Measurements from ENCODE around the gene CFAP92. TPM values are rescaled to one million over a fixed set of nuclear protein-coding genes. Genes with fewer than 3 reads are reported as not detected.

The CFAP92 gene
- total RNA-seq, 1 experiment from 2014 or later = 0.16 TPM

DNA sequence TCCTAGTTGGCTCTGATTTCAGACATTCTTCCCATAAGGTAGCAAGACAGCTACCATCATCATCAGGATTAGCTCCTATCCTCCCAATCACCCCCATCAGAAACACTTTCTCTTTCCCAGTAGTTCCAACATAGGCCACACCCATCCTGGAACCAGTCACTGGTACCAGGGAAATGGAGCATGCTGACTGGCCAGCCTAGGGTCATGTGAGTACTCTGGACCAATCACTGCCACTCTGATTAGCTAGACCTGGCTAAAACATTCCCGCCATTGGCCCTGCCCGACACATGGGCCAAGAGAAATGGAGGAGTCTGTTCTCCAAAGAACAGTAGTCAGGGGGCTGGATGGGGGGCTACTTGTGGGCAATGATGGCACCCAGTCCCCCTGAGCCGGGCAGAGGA, 19.6 kb upstream of the CFAP92 start:
- DNase-seq (ENCODE audit: unreplicated experiment) = no peak

DNA sequence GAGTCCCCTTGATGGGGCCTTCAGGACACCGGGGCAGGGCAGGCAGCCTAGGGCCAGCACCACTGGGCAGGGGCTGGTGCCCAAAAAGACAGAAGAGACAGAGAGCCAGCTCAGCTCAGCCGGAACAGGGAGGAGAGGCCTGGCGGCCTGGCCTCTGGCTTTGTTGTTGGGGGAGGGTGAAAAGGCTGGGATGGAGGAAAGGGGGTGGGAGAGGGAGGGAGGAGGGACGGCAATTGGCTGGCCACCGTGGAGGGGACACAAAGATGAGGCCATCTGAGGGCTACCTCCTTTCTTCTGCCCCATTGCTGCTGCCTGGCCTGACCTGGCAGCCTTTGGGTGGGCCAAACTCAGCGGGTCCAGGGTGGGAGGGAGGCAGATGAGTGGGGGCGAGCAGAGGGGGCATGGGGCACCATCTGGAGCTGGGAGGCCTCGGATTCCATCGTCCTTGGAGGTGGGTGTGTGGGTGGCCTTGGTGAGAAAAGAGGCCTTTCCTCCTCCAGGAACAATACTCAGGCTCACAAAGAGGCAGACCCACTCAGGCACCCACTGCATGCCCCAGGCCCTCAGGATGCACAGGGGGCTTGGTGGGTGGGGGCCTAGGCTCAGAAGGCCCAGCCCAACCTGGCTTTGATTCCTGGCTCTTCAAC, 16.6 kb upstream of the CFAP92 start:
- ChIA-PET POLR2A (interaction anchor here (0.6 kb wide), 1 partner anchor 30 kb away, joined by 3 read pairs; no protein-coding TSS in a partner anchor), CTCF (interaction anchor here (1.1 kb wide), 1 partner anchor 41 kb away, joined by 3 read pairs; no protein-coding TSS in a partner anchor)
- Mint-ChIP-seq H3K4me1 (ENCODE audit: insufficient read depth, unreplicated experiment) (no peaks in the 10 kb centered on the region), H3K27me3 (ENCODE audit: insufficient read depth, unreplicated experiment) (peaks cover 11% of the 10 kb centered on the region), H3K36me3 (ENCODE audit: insufficient read depth, unreplicated experiment) (no peaks in the 10 kb centered on the region), H3K27ac (ENCODE audit: low read depth, unreplicated experiment) (no peak overlapping the region), H3K4me3 (ENCODE audit: unreplicated experiment) (no peak overlapping the region), H3K9me3 (ENCODE audit: unreplicated experiment) (no peaks in the 10 kb centered on the region)
- no peak for DNase-seq (ENCODE audit: unreplicated experiment)
- BruUV-seq (replicated peaks) = no TSS peak
- TF ChIP-seq, protein P1, sequence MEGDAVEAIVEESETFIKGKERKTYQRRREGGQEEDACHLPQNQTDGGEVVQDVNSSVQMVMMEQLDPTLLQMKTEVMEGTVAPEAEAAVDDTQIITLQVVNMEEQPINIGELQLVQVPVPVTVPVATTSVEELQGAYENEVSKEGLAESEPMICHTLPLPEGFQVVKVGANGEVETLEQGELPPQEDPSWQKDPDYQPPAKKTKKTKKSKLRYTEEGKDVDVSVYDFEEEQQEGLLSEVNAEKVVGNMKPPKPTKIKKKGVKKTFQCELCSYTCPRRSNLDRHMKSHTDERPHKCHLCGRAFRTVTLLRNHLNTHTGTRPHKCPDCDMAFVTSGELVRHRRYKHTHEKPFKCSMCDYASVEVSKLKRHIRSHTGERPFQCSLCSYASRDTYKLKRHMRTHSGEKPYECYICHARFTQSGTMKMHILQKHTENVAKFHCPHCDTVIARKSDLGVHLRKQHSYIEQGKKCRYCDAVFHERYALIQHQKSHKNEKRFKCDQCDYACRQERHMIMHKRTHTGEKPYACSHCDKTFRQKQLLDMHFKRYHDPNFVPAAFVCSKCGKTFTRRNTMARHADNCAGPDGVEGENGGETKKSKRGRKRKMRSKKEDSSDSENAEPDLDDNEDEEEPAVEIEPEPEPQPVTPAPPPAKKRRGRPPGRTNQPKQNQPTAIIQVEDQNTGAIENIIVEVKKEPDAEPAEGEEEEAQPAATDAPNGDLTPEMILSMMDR (IDR thresholded peaks at IDR 0.05; ENCODE audit: unreplicated experiment) = no peak
- intact Hi-C loops (cut with micrococcal nuclease) = no loop called here

More for the DNA sequence above, 19.6 kb upstream of the CFAP92 start:
- H3K4me3 Mint-ChIP-seq (ENCODE audit: unreplicated experiment) = no peak overlapping the region
- H3K27me3 Mint-ChIP-seq (ENCODE audit: insufficient read depth, unreplicated experiment) = no peaks in the 10 kb centered on the region
- no peak overlapping the region for H3K27ac Mint-ChIP-seq (ENCODE audit: low read depth, unreplicated experiment)
- no peaks in the 10 kb centered on the region for H3K4me1 Mint-ChIP-seq (ENCODE audit: insufficient read depth, unreplicated experiment)
- ChIA-PET CTCF (interaction anchor here (0.7 to 1.1 kb wide), 2 partner anchors 106 to 774 kb away, joined by 3 to 4 read pairs; no protein-coding TSS in a partner anchor), POLR2A (no interaction called here)
- TF ChIP-seq, protein P1 (IDR thresholded peaks at IDR 0.05; ENCODE audit: unreplicated experiment) = no peak
- no peaks in the 10 kb centered on the region for H3K9me3 Mint-ChIP-seq (ENCODE audit: unreplicated experiment)
- intact Hi-C loops (cut with micrococcal nuclease) = no loop called here
- no peaks in the 10 kb centered on the region for H3K36me3 Mint-ChIP-seq (ENCODE audit: insufficient read depth, unreplicated experiment)
- no TSS peak for BruUV-seq (replicated peaks)

DNA sequence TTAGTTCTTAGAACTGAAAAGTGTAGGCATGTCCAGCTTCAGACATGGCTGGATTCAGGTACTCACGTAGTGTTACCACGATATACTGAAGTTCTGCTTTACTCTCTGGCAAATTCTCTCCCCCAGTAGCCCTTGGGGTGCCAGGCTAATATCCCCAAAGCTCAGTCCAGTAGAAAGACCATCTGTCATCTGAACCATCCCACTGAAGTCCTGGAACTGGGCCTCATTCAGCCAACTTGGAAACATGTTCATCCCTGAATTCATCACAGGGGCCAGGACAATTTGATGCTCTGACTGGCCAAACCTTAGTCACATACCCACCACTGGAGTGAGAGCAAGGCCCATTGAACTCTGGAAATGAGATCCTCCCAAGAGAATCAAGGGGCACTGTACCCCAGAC, 15.4 kb upstream of the CFAP92 start:
- DNase-seq (ENCODE audit: unreplicated experiment) = no peak
- H3K9me3 Mint-ChIP-seq (ENCODE audit: unreplicated experiment) = no peaks in the 10 kb centered on the region
- no peak overlapping the region for H3K4me3 Mint-ChIP-seq (ENCODE audit: unreplicated experiment)
- BruUV-seq (replicated peaks) = no TSS peak
- no peaks in the 10 kb centered on the region for H3K4me1 Mint-ChIP-seq (ENCODE audit: insufficient read depth, unreplicated experiment)
- H3K27me3 Mint-ChIP-seq (ENCODE audit: insufficient read depth, unreplicated experiment) = peaks cover 20% of the 10 kb centered on the region
- POLR2A ChIA-PET = no interaction called here
- CTCF ChIA-PET = interaction anchor here (0.6 to 2.0 kb wide), 5 partner anchors 11 to 39 kb away, joined by 3 to 5 read pairs (median 4); no protein-coding TSS in a partner anchor
- H3K36me3 Mint-ChIP-seq (ENCODE audit: insufficient read depth, unreplicated experiment) = no peaks in the 10 kb centered on the region
- intact Hi-C loops (cut with micrococcal nuclease) = no loop called here
- H3K27ac Mint-ChIP-seq (ENCODE audit: low read depth, unreplicated experiment) = no peak overlapping the region
- TF ChIP-seq, protein P1 (IDR thresholded peaks at IDR 0.05; ENCODE audit: unreplicated experiment) = no peak

GRCh38 chr3:129007792-129008191, 13.9 kb upstream of the CFAP92 start:
- CTCF ChIA-PET = interaction anchor here (0.6 to 2.0 kb wide), 3 partner anchors 9 to 327 kb away, joined by 3 to 5 read pairs (median 5); no protein-coding TSS in a partner anchor
- no peaks in the 10 kb centered on the region for H3K9me3 Mint-ChIP-seq (ENCODE audit: unreplicated experiment)
- no TSS peak for BruUV-seq (replicated peaks)
- H3K4me1 Mint-ChIP-seq (ENCODE audit: insufficient read depth, unreplicated experiment) = no peaks in the 10 kb centered on the region
- POLR2A ChIA-PET = no interaction called here
- intact Hi-C loops (cut with micrococcal nuclease) = no loop called here
- H3K36me3 Mint-ChIP-seq (ENCODE audit: insufficient read depth, unreplicated experiment) = no peaks in the 10 kb centered on the region
- peaks cover 35% of the 10 kb centered on the region for H3K27me3 Mint-ChIP-seq (ENCODE audit: insufficient read depth, unreplicated experiment)
- no peak overlapping the region for H3K27ac Mint-ChIP-seq (ENCODE audit: low read depth, unreplicated experiment)
- DNase-seq (ENCODE audit: unreplicated experiment) = no peak
- no peak overlapping the region for H3K4me3 Mint-ChIP-seq (ENCODE audit: unreplicated experiment)
- TF ChIP-seq, protein P1 (IDR thresholded peaks at IDR 0.05; ENCODE audit: unreplicated experiment) = no peak
